Measurements from ENCODE around the gene RAD51B.

Gene RAD51B

GRCh38 chr14:68124979-68125731 lies 305.6 kb downstream of the RAD51B start:
- DNase-seq = no peak

GRCh38 chr14:68127166-68127565 lies 307.6 kb downstream of the RAD51B start:
- DNase-seq = no peak

GRCh38 chr14:68131907-68132306 lies 312.3 kb downstream of the RAD51B start:
- no peak for DNase-seq

GRCh38 chr14:68132563-68133121 lies 313.1 kb downstream of the RAD51B start:
- no peak for DNase-seq

GRCh38 chr14:68133856-68134255 lies 314.3 kb downstream of the RAD51B start:
- no peak for DNase-seq

GRCh38 chr14:68135028-68135427 lies 315.4 kb downstream of the RAD51B start:
- DNase-seq = no peak

GRCh38 chr14:68135566-68135965 lies 316.0 kb downstream of the RAD51B start:
- no peak for DNase-seq

GRCh38 chr14:68137704-68138619 lies 318.4 kb downstream of the RAD51B start:
- DNase-seq = no peak

GRCh38 chr14:68139431-68140075 lies 320.0 kb downstream of the RAD51B start:
- DNase-seq = peak; percentile 30

- no peak for DNase-seq
Measured at GRCh38 chr14:68140076-68140741, 320.6 kb downstream of the RAD51B start.

- DNase-seq = no peak
Measured at GRCh38 chr14:68140806-68141205, 321.2 kb downstream of the RAD51B start.

- DNase-seq = no peak
Measured at GRCh38 chr14:68141281-68142088, 321.9 kb downstream of the RAD51B start.

- no peak for DNase-seq
Measured at GRCh38 chr14:68143341-68143841, 323.8 kb downstream of the RAD51B start.

GRCh38 chr14:68144051-68144681 lies 324.6 kb downstream of the RAD51B start:
- DNase-seq = no peak

GRCh38 chr14:68145036-68145435 lies 325.5 kb downstream of the RAD51B start:
- no peak for DNase-seq

GRCh38 chr14:68145539-68145938 lies 326.0 kb downstream of the RAD51B start:
- no peak for DNase-seq

GRCh38 chr14:68146818-68147217 lies 327.2 kb downstream of the RAD51B start:
- no peak for DNase-seq

GRCh38 chr14:68147303-68147702 lies 327.7 kb downstream of the RAD51B start:
- no peak for DNase-seq

- DNase-seq = no peak
Measured at GRCh38 chr14:68148276-68148675, 328.7 kb downstream of the RAD51B start.

GRCh38 chr14:68148763-68149162 lies 329.2 kb downstream of the RAD51B start:
- DNase-seq = no peak

GRCh38 chr14:68153275-68153674 lies 333.7 kb downstream of the RAD51B start:
- no peak for DNase-seq
